Rectal smooth muscle tissue (tissue), 1 donor: Measurements from ENCODE around the gene PPP3CA.

Experiments
- H3K27ac ChIP-seq: one replicate; pipeline ENCODE4 v1.7.0; 2013; ENCODE audit warnings: low read depth, low read length, inconsistent platforms
- H3K27me3 ChIP-seq: one replicate; pipeline ENCODE4 v1.7.0; 2013; ENCODE audit warnings: low read length; ENCODE audit not compliant: control insufficient read depth, insufficient read depth
- H3K36me3 ChIP-seq: one replicate; pipeline ENCODE4 v1.7.0; 2013; ENCODE audit warnings: low read length; ENCODE audit not compliant: control insufficient read depth, insufficient read depth
- H3K4me1 ChIP-seq: one replicate; pipeline ENCODE4 v1.7.0; 2013; ENCODE audit warnings: low read length; ENCODE audit not compliant: control insufficient read depth, insufficient read depth
- H3K4me3 ChIP-seq: one replicate; pipeline ENCODE4 v1.7.0; 2013; ENCODE audit warnings: low read length
- H3K9ac ChIP-seq: one replicate; pipeline ENCODE4 v1.7.0; 2013; ENCODE audit warnings: low read length

PPP3CA gene

DNA sequence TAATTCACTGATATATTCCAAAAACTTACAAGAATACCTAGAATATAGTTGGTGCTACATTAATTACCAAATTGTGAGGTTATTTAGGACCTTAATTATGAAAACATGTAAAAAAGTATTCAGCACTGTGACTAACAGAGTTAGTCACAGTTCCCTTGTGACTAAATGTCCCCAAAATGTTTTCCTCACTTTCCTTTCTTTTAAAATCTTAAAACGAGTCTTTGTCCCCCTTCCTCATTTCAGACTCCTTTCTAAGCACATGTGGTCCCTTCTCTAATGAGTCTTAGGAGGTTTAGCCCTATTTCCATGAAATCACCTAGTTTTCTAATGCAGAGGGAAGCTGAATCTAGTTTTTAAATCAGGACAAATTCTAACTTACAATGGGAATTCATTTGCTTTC, 175.0 kb downstream of the PPP3CA start:
- peaks cover 9% of the 10 kb centered on the region for H3K4me1 ChIP-seq
- no peak overlapping the region for H3K27ac ChIP-seq
- no peak overlapping the region for H3K9ac ChIP-seq
- H3K4me3 ChIP-seq, result no peak overlapping the region
- no peaks in the 10 kb centered on the region for H3K27me3 ChIP-seq
- no peaks in the 10 kb centered on the region for H3K36me3 ChIP-seq

DNA sequence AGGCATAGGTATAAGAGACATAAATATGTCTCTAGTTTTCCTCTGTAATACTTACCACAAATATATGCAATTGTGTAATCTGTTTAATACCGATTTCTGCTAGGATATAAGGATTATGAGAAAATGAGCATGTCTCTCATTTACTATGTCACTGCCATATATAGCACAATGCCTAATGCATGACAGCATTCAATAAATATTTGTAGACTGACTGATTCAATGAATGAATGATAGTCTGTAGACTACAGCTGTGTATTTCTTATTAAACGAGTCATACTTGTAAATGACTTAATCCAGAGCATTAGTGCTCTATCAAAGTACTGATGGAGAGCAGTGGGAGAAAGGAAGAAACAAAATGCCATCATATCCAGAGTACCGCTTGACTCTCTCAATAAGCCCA, 175.6 kb downstream of the PPP3CA start:
- H3K27me3 ChIP-seq, result no peaks in the 10 kb centered on the region
- no peak overlapping the region for H3K9ac ChIP-seq
- H3K4me3 ChIP-seq, result no peak overlapping the region
- H3K36me3 ChIP-seq, result no peaks in the 10 kb centered on the region
- H3K4me1 ChIP-seq, result peaks cover 9% of the 10 kb centered on the region
- no peak overlapping the region for H3K27ac ChIP-seq

DNA sequence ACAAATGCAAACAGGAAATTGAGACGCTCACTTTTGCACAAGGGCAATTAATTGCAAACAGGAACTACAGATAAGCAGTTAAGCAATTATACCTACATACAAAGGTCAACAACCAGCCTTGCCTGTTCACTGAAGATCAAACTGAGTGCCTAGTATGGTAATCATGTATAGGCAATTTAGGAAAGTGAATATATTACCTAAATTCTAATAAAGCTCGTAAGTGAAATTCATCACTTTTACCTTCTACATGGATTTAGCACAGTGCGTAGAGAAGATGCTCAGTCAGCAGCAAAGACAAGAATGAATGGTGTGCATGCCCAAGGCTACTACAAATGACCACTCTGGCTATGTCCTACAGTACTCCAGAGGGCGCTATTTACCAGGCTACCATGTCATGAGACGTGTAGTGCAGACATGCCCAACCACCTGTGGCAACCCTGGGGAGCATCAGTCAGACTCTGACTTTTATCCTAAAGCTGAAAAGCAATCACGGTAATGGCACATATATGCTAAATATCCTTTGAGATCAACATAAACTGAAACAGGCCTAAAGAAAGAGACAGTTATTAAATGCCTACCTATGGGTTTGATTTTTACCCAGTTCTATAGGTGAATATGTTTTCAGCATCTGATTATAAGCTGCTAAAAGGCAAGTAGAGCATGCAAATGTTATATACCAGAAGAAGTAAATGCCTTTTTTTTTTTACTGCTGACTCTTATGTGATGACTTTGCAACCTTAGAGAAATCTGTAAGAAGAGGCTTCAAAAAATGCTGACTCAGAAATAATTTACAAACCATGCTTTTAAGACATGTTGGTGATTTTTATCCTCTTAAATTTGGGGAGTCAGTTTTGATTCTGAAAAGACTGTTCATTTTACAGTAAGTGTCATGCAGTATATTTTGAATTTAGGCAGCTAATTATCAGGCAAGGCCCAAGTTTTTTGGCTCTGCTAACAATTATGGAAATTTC, 178.0 kb downstream of the PPP3CA start:
- H3K27me3 ChIP-seq, result no peaks in the 10 kb centered on the region
- no peak overlapping the region for H3K4me3 ChIP-seq
- H3K27ac ChIP-seq, result no peak overlapping the region
- H3K9ac ChIP-seq, result no peak overlapping the region
- H3K4me1 ChIP-seq, result peaks cover 3% of the 10 kb centered on the region
- no peaks in the 10 kb centered on the region for H3K36me3 ChIP-seq

DNA sequence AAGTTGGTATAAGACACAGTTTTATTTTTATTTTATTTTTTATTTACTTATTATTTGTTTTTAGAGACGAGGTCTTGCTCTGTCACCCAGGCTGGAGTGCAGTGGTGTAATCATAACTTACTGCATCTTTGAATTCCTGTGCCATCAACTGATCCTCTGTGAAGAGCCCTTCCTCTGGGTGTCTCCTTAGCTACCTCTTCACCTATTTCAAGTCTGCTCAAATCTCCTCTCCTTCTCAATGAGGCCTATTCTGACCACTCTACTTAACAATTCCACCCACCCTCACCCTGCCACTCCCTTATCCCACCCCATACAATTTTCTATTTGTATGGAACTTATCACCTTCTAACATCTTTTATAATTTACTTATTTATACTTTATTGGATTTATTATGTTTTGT, 183.4 kb downstream of the PPP3CA start:
- no peak overlapping the region for H3K9ac ChIP-seq
- H3K27ac ChIP-seq, result no peak overlapping the region
- H3K4me3 ChIP-seq, result no peak overlapping the region

DNA sequence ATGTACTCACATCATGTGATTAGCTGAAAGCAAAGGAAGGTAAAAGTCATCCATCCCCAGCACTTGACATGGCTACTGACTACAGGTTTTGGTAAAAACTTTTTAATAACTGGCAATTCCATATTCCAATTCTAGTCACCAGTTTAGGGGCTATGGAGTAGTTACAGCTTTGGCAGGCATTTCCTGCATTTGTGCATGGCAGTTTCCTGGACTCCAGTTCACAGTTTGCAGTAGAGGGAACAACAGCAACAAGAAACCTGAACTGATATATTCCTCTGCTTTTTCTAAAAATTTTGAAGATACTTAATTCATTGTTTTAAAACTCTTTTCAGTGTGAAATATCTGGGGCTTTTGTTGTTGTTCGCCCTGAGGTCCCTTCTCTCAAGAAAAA, 184.3 kb downstream of the PPP3CA start:
- H3K27ac ChIP-seq, result no peak overlapping the region

More for the DNA sequence above, 183.4 kb downstream of the PPP3CA start:
- no peaks in the 10 kb centered on the region for H3K36me3 ChIP-seq
- H3K4me1 ChIP-seq, result no peaks in the 10 kb centered on the region
- no peaks in the 10 kb centered on the region for H3K27me3 ChIP-seq

DNA sequence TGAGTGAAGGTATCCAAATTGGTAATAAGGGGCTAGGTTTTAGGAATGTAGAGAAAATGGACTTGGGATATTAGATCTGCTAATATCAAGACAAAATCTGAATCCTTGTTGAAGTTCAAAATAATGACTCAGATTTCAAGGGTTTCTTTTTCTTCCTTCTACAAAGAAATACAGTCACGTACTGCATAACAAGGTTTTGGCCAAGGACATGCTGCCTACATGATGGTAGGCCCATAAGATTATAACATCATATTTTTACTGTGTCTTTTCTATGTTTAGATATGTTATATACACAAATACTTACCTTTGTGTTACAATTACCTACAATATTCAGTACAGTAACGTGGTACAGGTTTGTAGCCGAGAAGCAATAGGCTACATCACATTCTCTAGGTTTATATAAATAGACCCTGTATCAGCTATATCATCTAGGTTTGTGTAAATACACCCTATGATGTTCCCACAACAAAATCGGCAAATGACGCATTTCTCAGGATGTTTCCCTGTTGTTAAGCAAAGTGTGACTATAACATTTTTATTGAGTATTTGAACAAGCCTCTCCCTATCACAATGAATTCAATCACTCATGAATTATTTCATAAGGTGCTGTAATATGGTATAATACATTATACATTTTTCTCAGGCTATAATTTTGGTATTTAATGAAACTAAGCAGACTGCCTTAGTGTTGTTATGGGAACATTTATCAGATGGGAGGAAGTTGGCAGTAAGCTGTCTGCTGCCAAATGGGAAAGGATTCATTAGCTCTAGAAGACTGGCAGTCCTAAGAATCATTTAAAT, 186.3 kb downstream of the PPP3CA start:
- no peaks in the 10 kb centered on the region for H3K27me3 ChIP-seq
- H3K4me3 ChIP-seq, result no peak overlapping the region
- H3K9ac ChIP-seq, result no peak overlapping the region
- H3K4me1 ChIP-seq, result no peaks in the 10 kb centered on the region
- no peaks in the 10 kb centered on the region for H3K36me3 ChIP-seq
- no peak overlapping the region for H3K27ac ChIP-seq

More for the DNA sequence above, 184.3 kb downstream of the PPP3CA start:
- no peaks in the 10 kb centered on the region for H3K27me3 ChIP-seq
- no peak overlapping the region for H3K4me3 ChIP-seq
- no peaks in the 10 kb centered on the region for H3K36me3 ChIP-seq
- no peak overlapping the region for H3K9ac ChIP-seq
- H3K4me1 ChIP-seq, result no peaks in the 10 kb centered on the region

- no peaks in the 10 kb centered on the region for H3K36me3 ChIP-seq
- H3K4me1 ChIP-seq, result no peaks in the 10 kb centered on the region
- no peaks in the 10 kb centered on the region for H3K27me3 ChIP-seq
- H3K27ac ChIP-seq, result no peak overlapping the region
- no peak overlapping the region for H3K4me3 ChIP-seq
- H3K9ac ChIP-seq, result no peak overlapping the region
These were observed 188.8 kb downstream of the PPP3CA start for GRCh38 chr4:101158507-101158906.

GRCh38 chr4:101158134-101158482, 189.2 kb downstream of the PPP3CA start:
- Histone ChIP-seq H3K9ac (no peak overlapping the region), H3K36me3 (no peaks in the 10 kb centered on the region), H3K27ac (no peak overlapping the region), H3K4me3 (no peak overlapping the region), H3K27me3 (no peaks in the 10 kb centered on the region), H3K4me1 (no peaks in the 10 kb centered on the region)

GRCh38 chr4:101157415-101158133, 189.8 kb downstream of the PPP3CA start:
- Histone ChIP-seq H3K27ac (no peak overlapping the region), H3K36me3 (no peaks in the 10 kb centered on the region), H3K27me3 (no peaks in the 10 kb centered on the region), H3K9ac (no peak overlapping the region), H3K4me1 (no peaks in the 10 kb centered on the region), H3K4me3 (no peak overlapping the region)

DNA sequence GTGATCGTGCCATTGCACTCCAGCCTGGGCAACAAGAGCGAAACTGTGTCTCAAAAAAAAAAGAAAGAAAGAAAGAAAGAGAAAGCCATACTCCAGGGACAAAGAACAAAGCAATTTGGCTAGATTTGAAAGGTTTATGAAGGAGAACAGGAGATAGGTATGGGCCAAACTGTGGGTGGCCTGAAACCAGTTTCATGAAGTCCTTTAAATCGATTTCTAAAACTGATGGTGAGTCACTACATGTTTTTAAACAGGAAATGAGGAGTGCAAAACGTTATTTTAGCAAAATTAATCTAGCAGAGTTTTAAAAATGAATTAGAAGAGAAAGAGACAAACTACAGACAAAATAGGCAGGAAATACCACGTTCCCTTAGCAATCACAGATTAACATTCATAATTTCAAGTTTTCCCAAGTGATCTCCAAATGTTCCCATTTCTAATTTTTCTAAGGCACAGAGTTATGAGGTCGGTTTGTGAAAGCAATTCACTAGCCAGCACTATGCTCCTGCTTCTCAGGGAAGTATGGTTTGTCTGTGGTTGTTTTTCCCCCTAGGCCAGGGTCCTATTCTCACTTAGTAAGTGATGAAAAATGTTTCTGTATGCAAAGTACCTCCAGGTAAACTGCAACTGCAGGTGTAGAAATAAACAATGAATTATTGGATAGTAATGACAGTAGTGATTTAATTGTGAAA, 190.6 kb downstream of the PPP3CA start:
- Histone ChIP-seq H3K4me3 (no peak overlapping the region), H3K4me1 (no peaks in the 10 kb centered on the region), H3K9ac (no peak overlapping the region), H3K36me3 (no peaks in the 10 kb centered on the region), H3K27me3 (no peaks in the 10 kb centered on the region), H3K27ac (no peak overlapping the region)

DNA sequence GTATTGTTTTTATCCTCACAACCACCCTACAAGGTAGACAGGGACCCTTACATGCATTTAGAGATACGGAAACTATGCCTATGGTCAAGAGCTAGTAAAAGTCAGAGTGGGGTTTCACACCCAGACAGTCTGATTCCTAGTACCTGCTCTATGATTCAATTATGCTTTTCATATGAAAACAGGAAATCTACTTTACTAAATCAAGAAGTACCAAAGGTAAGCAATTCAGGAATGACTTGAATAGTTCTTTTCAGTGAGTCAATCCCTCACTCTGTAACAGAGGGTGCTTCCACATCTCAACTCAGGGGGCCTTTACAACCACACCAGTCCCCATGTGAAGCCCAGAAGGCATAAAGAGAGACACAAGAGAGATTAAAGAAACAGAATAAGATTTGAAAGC, 191.4 kb downstream of the PPP3CA start:
- no peak overlapping the region for H3K4me3 ChIP-seq
- no peaks in the 10 kb centered on the region for H3K4me1 ChIP-seq
- no peak overlapping the region for H3K9ac ChIP-seq
- no peak overlapping the region for H3K27ac ChIP-seq
- H3K27me3 ChIP-seq, result no peaks in the 10 kb centered on the region
- no peaks in the 10 kb centered on the region for H3K36me3 ChIP-seq

DNA sequence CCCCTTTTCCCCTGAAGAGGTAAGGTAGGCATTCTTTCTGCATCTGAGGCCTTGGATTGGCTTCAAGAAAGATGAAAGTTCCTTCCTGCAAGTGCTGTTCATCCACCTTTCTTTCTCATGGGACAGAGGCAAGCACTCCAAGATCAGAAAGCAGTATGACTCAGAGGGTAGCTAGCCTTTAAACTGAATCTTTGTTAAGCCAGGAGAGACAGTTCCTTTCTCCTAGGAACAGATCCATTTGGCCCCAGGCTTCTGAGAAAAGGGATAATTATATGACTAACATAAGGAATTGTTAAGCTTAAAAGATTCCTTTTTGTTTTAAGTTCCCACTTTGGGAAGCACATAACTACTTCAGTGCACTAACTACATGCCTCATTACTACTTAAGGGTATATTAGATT, 192.0 kb downstream of the PPP3CA start:
- Histone ChIP-seq H3K4me1 (no peaks in the 10 kb centered on the region), H3K27me3 (no peaks in the 10 kb centered on the region), H3K27ac (no peak overlapping the region), H3K9ac (no peak overlapping the region), H3K36me3 (no peaks in the 10 kb centered on the region), H3K4me3 (no peak overlapping the region)
